ENCODE data around the gene BCL7B. TPM values are rescaled to one million over a fixed set of nuclear protein-coding genes. Genes with fewer than 3 reads are reported as not detected.

Gene BCL7B
- total RNA-seq, 1 experiment from 2014 or later: 95.4 TPM

GRCh38 chr7:73593207-73594045, 35.9 kb upstream of the BCL7B start:
- in situ Hi-C loops (cut with HindIII; ENCODE audit: low pct_unique_long_range_greater_than_20kb, low sequenced_read_pairs): no loop called here
- H3K4me3 ChIP-seq (ENCODE audit: low read depth in 2 of 2, low read length in 2 of 2): no peak overlapping the region
- DNase-seq (ENCODE audit: low read depth, low spot score): no peak
- no TSS peak for BruUV-seq (replicated peaks)
- no peaks in the 10 kb centered on the region for H3K9me3 ChIP-seq (ENCODE audit: control insufficient read depth, insufficient read depth, low read depth, low read length)
- no peaks in the 10 kb centered on the region for H3K27me3 ChIP-seq (ENCODE audit: control insufficient read depth, insufficient read depth, low read length)
- no peak for TF ChIP-seq TCF7L2 (IDR thresholded peaks at IDR 0.05; ENCODE audit: low read depth, low read length)
- no peak for TF ChIP-seq CTCF (IDR thresholded peaks at IDR 0.05)
- TF ChIP-seq SIN3A (IDR thresholded peaks at IDR 0.05; ENCODE audit: borderline replicate concordance, insufficient read depth, low read depth, low read length): no peak
- no peak for TF ChIP-seq POLR2AphosphoS5 (IDR thresholded peaks at IDR 0.05; ENCODE audit: low read depth, low read length)
- no peak for TF ChIP-seq REST (IDR thresholded peaks at IDR 0.05; ENCODE audit: insufficient read depth in 1 of 2, low read depth in 2 of 2, low read length in 1 of 2)
- no peaks in the 10 kb centered on the region for H3K36me3 ChIP-seq (ENCODE audit: control insufficient read depth, insufficient read depth, low read length)
- no peak for ATAC-seq
- POLR2A ChIA-PET: no interaction called here
- CTCF ChIA-PET: no interaction called here
- intact Hi-C loops (cut with micrococcal nuclease; ENCODE audit: unreplicated experiment): no loop called here
- no peaks in the 10 kb centered on the region for H3K4me1 ChIP-seq (ENCODE audit: control insufficient read depth, insufficient read depth, low read length)
- H3K27ac ChIP-seq (ENCODE audit: low read length): no peak overlapping the region

GRCh38 chr7:73586911-73587310, 29.4 kb upstream of the BCL7B start:
- H3K27ac ChIP-seq (ENCODE audit: low read length): no peak overlapping the region
- no TSS peak for BruUV-seq (replicated peaks)
- intact Hi-C loops (cut with micrococcal nuclease; ENCODE audit: unreplicated experiment): no loop called here
- CTCF ChIA-PET: interaction anchor here (0.6 kb wide), 1 partner anchor 78 kb away, joined by 3 read pairs; no protein-coding TSS in a partner anchor
- H3K36me3 ChIP-seq (ENCODE audit: control insufficient read depth, insufficient read depth, low read length): no peaks in the 10 kb centered on the region
- 0 out of 2 replicates have a peak, but pooled peaks cover 4% of the 10 kb centered on the region for H3K4me1 ChIP-seq (ENCODE audit: control insufficient read depth, insufficient read depth, low read length)
- no peak for TF ChIP-seq REST (IDR thresholded peaks at IDR 0.05; ENCODE audit: insufficient read depth in 1 of 2, low read depth in 2 of 2, low read length in 1 of 2)
- TF ChIP-seq TCF7L2 (IDR thresholded peaks at IDR 0.05; ENCODE audit: low read depth, low read length): no peak
- TF ChIP-seq SIN3A (IDR thresholded peaks at IDR 0.05; ENCODE audit: borderline replicate concordance, insufficient read depth, low read depth, low read length): no peak
- in situ Hi-C loops (cut with HindIII; ENCODE audit: low pct_unique_long_range_greater_than_20kb, low sequenced_read_pairs): no loop called here
- DNase-seq (ENCODE audit: low read depth, low spot score) (no peak), ATAC-seq (no peak)
- no peaks in the 10 kb centered on the region for H3K9me3 ChIP-seq (ENCODE audit: control insufficient read depth, insufficient read depth, low read depth, low read length)
- POLR2A ChIA-PET: interaction anchor here (0.5 kb wide), 1 partner anchor 29 kb away, joined by 7 read pairs; the partner anchor contains the start of gene BCL7B
- H3K27me3 ChIP-seq (ENCODE audit: control insufficient read depth, insufficient read depth, low read length): no peaks in the 10 kb centered on the region
- H3K4me3 ChIP-seq (ENCODE audit: low read depth in 2 of 2, low read length in 2 of 2): no peak overlapping the region

Data from Panc1 (cell line).